ENCODE results near the gene PDLIM4. TPM values are rescaled to one million over a fixed set of nuclear protein-coding genes. Genes with fewer than 3 reads are reported as not detected.

The PDLIM4 gene
- total RNA-seq, 4 donors from 2014 or later: 4.6 to 27.2 (median 18.5) TPM

DNA sequence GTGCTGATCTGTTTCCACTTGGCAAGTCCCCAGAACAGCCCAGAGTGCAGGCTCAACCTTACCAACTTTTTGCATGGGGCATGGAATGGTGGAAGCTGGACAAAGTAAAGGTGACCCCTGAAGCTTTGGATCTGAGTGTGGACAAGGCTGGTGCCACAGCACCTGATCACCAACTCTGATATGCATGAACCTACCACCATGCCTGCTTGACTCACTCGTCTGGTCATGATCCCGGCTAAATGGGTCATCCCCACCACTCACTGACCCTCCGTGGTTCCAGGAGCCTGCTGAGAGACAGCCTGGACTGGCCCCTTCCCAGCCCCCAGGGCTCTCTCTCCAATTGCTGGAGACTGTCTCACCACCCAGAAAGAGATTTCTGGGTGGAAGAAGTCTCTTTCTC lies 22.3 kb downstream of the PDLIM4 start:
- H3K36me3 ChIP-seq: no peaks in the 10 kb centered on the region
- peaks cover 0 to 18% (median 3%) of the 10 kb centered on the region in 4 donors for H3K4me1 ChIP-seq
- no peak overlapping the region for H3K4me3 ChIP-seq
- TF ChIP-seq, protein P1, sequence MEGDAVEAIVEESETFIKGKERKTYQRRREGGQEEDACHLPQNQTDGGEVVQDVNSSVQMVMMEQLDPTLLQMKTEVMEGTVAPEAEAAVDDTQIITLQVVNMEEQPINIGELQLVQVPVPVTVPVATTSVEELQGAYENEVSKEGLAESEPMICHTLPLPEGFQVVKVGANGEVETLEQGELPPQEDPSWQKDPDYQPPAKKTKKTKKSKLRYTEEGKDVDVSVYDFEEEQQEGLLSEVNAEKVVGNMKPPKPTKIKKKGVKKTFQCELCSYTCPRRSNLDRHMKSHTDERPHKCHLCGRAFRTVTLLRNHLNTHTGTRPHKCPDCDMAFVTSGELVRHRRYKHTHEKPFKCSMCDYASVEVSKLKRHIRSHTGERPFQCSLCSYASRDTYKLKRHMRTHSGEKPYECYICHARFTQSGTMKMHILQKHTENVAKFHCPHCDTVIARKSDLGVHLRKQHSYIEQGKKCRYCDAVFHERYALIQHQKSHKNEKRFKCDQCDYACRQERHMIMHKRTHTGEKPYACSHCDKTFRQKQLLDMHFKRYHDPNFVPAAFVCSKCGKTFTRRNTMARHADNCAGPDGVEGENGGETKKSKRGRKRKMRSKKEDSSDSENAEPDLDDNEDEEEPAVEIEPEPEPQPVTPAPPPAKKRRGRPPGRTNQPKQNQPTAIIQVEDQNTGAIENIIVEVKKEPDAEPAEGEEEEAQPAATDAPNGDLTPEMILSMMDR (IDR thresholded peaks at IDR 0.05): no peak
- TF ChIP-seq POLR2A (IDR thresholded peaks at IDR 0.05): no peak
- peak in 1 of 3 donors; percentile 17 for DNase-seq
- no peaks in the 10 kb centered on the region for H3K9me3 ChIP-seq
- H3K27me3 ChIP-seq: no peaks in the 10 kb centered on the region
- no peak overlapping the region for H3K27ac ChIP-seq

DNA sequence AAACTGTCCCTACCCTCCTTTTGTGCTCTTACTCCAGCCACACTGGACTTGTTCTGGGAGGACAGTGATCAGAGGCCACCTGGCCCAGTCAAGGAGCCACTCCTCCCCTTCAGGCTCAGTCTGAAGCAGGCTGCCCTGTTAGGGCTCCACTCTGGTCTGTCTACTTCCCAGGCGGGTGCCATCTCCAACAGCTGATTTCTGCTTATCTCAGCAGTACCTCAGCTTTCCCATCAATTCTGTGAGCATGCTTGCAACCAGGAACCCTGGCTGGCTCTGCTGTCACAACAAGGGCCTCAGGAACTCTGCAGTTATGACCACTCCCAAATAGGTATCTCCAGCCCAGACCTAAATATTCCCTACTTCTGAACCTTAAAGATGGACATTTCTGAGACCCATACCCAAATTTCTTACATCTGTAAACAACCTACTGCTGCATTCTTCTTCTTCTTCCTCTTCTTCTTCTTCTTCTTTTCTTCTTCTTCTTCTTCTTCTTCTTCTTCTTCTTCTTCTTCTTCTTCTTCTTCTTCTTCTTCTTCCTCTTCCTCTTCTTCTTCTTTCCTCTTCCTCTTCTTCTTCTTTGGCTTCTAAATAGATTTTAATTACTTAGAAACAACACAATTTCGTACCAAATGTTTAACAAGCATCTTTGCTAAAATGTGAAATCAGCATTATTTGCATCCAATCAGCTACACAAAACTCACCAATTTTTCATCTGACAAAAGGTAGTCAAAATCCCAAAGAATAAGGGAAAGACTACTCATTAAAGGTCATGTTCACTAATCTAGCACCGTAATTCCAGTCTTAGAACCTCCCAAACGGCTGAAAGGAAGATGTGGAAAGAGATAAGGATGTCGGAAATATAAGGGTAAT lies 23.1 kb downstream of the PDLIM4 start:
- Histone ChIP-seq H3K27ac (no peak overlapping the region), H3K36me3 (no peaks in the 10 kb centered on the region), H3K4me3 (no peak overlapping the region), H3K27me3 (no peaks in the 10 kb centered on the region), H3K4me1 (peaks cover 0 to 13% (median 3%) of the 10 kb centered on the region in 4 donors), H3K9me3 (no peaks in the 10 kb centered on the region)
- TF ChIP-seq POLR2A (IDR thresholded peaks at IDR 0.05): no peak
- TF ChIP-seq, protein P1 (IDR thresholded peaks at IDR 0.05): no peak
- DNase-seq: no peak

DNA sequence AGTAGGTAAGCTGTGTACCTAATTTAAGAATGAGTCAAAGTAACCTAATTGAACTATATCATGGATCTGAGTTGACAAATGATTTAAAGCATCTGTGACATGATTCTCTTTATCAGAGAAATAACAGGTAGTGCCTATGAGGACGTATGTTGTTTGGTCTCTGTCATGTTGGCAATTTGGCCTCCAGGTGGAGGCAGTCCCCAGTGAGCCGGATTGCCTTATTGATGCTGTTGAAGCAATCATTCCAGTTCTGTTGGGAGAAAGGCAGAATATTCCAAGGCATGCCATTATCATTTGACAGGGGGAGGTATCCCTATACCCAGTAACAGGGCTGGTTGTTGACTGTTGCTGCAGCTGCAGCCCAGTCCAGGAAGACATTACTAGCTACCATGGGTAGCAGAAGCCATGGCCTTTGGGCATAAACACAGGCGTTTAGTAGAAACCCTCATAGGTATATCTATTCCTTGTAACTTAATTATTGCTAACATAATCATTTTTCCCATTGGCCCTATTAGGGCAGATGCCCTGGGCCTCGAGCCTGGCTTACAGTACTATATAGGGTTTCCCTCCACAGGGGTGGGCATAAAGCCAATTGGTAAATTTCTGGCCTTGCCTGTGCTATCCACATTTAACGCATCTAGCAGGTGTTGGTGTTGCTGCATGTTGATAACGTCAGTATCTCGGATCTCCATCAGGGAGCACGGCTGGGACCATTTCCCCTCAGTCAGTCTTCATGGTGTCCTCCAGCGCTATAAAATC lies 24.5 kb downstream of the PDLIM4 start:
- Histone ChIP-seq H3K36me3 (no peaks in the 10 kb centered on the region), H3K27me3 (no peaks in the 10 kb centered on the region), H3K4me1 (peaks cover 0 to 13% (median 3%) of the 10 kb centered on the region in 4 donors), H3K4me3 (no peak overlapping the region), H3K9me3 (no peaks in the 10 kb centered on the region), H3K27ac (no peak overlapping the region)
- no peak for DNase-seq
- TF ChIP-seq, protein P1 (IDR thresholded peaks at IDR 0.05): peak in 3 of 6 experiments; percentile 27 to 32 (median 28)
- no peak for TF ChIP-seq POLR2A (IDR thresholded peaks at IDR 0.05)

DNA sequence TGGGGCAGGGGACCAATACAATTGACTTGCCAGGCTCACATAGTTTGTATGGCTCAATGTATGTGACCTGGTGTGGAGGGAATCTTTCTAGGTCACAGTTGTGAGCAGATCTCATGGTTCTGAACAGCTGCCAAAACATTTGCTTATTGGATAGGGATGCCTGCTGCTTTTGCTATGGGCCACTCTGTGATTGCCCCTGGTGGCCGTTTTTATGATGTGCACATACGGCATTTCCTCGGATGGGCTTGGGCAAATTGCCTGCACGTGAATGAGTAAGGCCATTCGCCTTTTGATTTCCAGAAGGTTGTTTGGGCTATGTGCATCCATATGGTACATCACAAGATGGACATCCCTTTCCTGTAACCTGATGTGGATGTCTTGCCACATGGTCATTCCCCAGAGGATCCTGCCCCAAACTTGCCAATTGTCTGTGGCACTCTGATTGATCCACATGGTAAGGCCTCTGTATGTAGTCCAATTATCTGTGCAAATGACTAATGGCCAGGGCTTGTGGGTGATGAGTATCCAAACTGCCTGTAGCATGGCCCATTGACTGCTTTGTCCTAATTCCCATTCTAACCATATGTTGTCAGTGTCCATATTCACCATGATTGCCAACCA lies 26.0 kb downstream of the PDLIM4 start:
- TF ChIP-seq POLR2A (IDR thresholded peaks at IDR 0.05): no peak
- TF ChIP-seq, protein P1 (IDR thresholded peaks at IDR 0.05): peak in 4 of 6 experiments; percentile 27 to 57 (median 54)
- no peaks in the 10 kb centered on the region for H3K36me3 ChIP-seq
- no peak for DNase-seq

DNA sequence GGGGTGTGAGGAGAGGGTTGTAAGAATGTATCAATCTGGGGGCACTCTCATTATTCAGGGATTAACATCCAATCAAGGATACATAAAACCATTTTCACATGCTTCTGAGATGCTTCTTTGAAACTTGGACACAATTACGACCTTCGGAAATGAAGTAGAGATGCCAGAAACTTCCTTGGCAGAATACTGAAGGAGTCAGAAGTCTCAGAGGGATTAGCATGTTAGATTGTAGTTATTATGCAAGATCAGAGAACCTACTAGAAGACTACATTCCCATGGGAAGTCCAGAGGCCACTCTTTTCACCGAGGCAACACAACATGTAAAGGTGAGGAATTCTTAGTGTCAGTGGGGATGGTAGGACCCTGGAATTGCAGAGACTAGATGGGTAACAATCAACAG lies 31.6 kb downstream of the PDLIM4 start:
- no peaks in the 10 kb centered on the region for H3K36me3 ChIP-seq
- peaks cover 0 to 10% (median 7%) of the 10 kb centered on the region in 4 donors for H3K4me1 ChIP-seq
- H3K27ac ChIP-seq: no peak overlapping the region
- TF ChIP-seq, protein P1 (IDR thresholded peaks at IDR 0.05): no peak
- TF ChIP-seq POLR2A (IDR thresholded peaks at IDR 0.05): no peak
- no peak overlapping the region for H3K4me3 ChIP-seq
- no peak for DNase-seq
- H3K9me3 ChIP-seq: no peaks in the 10 kb centered on the region
- no peaks in the 10 kb centered on the region for H3K27me3 ChIP-seq

More for the DNA sequence above, 26.0 kb downstream of the PDLIM4 start:
- Histone ChIP-seq H3K27ac (no peak overlapping the region), H3K4me3 (no peak overlapping the region), H3K9me3 (no peaks in the 10 kb centered on the region), H3K4me1 (peaks cover 0 to 6% (median 1%) of the 10 kb centered on the region in 4 donors), H3K27me3 (no peaks in the 10 kb centered on the region)

Measured in Peyer's patch (tissue), 4 donors.